Keratinocyte (primary cell): ENCODE data around the gene RNMT.
"Not testable (repeated sequence)": the region's sequence is repeated elsewhere in the genome, so short reads cannot be mapped to it uniquely, and the experiment has no call there.

Source experiments
- EZH2 ChIP-seq: IDR thresholded peaks from one replicate; pipeline ENCODE4 v1.6.1; 2012; ENCODE audit warnings: inconsistent platforms, mild to moderate bottlenecking, low read length, moderate library complexity
- TF ChIP-seq, protein P1 (sequence below), 3 experiments: IDR thresholded peaks in 1 of 3; conservative IDR thresholded peaks in 1 of 3; optimal IDR thresholded peaks in 1 of 3; 2 replicates in 2 of 3; 3 replicates in 1 of 3; pipeline versions ENCODE3 to v1.5.1; 2011; ENCODE audit warnings: low read length in 3 of 3, mild to moderate bottlenecking in 3 of 3, moderate library complexity in 2 of 3, control low read depth in 1 of 3, inconsistent platforms in 1 of 3; ENCODE audit not compliant: insufficient read depth in 2 of 3; ENCODE audit errors: extremely low read depth in 1 of 3

DNA sequence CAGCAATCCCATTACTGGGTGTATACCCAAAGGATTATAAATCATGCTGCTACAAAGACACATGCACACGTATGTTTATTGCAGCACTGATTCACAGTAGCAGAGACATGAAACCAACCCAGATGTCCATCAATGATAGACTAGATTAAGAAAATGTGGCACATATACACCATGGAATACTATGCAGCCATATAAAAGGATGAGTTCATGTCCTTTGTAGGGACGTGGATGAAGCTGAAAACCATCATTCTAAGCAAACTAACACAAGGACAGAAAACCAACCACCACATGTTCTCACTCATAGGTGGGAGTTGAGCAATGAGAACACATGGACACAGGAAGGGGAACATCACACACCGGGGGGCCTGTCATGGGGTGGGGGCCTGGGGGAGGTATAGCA lies 25.1 kb downstream of the RNMT start:
- TF ChIP-seq, protein P1, sequence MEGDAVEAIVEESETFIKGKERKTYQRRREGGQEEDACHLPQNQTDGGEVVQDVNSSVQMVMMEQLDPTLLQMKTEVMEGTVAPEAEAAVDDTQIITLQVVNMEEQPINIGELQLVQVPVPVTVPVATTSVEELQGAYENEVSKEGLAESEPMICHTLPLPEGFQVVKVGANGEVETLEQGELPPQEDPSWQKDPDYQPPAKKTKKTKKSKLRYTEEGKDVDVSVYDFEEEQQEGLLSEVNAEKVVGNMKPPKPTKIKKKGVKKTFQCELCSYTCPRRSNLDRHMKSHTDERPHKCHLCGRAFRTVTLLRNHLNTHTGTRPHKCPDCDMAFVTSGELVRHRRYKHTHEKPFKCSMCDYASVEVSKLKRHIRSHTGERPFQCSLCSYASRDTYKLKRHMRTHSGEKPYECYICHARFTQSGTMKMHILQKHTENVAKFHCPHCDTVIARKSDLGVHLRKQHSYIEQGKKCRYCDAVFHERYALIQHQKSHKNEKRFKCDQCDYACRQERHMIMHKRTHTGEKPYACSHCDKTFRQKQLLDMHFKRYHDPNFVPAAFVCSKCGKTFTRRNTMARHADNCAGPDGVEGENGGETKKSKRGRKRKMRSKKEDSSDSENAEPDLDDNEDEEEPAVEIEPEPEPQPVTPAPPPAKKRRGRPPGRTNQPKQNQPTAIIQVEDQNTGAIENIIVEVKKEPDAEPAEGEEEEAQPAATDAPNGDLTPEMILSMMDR (optimal IDR thresholded peaks at IDR 0.05 in 1 of 3, IDR thresholded peaks at IDR 0.05 in 1 of 3, conservative IDR thresholded peaks at IDR 0.05 in 1 of 3; ENCODE audit: extremely low read depth in 1 of 3, insufficient read depth in 2 of 3, low read length in 3 of 3): not testable (repeated sequence)
- not testable (repeated sequence) for TF ChIP-seq EZH2
